Peyer's patch (tissue), 4 donors: Measurements from ENCODE around the gene PXDN. TPM values are rescaled to one million over a fixed set of nuclear protein-coding genes. Genes with fewer than 3 reads are reported as not detected.

ENCODE experiments used
- DNase-seq, 3 donors: peaks; one replicate each; pipeline ENCODE4 v3.0.0-alpha.2; 2017 to 2019
- H3K27ac ChIP-seq, 4 donors: fragments of 200-600 bp; sonication (generic); one replicate each; pipeline ENCODE4 v1.5.1; 2016 to 2019
- H3K27me3 ChIP-seq, 2 donors: fragments of 200-600 bp; sonication (generic); one replicate each; pipeline ENCODE4 v1.5.1; 2019
- H3K36me3 ChIP-seq, 3 donors: fragments of 200-600 bp; sonication (generic); one replicate each; pipeline ENCODE4 v1.5.1; 2016 to 2019
- H3K4me1 ChIP-seq, 4 donors: fragments of 200-600 bp; sonication (generic); one replicate each; pipeline ENCODE4 v1.5.1; 2016 to 2019
- H3K4me3 ChIP-seq, 4 donors: fragments of 200-600 bp; sonication (generic); 1 replicate in 3 of 4; 2 replicates in 1 of 4; pipeline ENCODE4 v1.5.1; 2016 to 2019; ENCODE audit warnings: mild to moderate bottlenecking in 1 of 4
- H3K9me3 ChIP-seq, 4 donors: fragments of 200-600 bp; sonication (generic); one replicate each; pipeline ENCODE4 v1.5.1; 2016 to 2019; ENCODE audit warnings: mild to moderate bottlenecking in 1 of 4
- CTCF ChIP-seq, 6 experiments: fragments of 450-650 bp in 4 of 6; fragments of 200-600 bp in 2 of 6; sonication (generic) in 1 of 6; IDR thresholded peaks; one replicate each; pipeline ENCODE4 v1.5.1; 2017 to 2019; ENCODE audit warnings: antibody characterized with exemption in 6 of 6, mild to moderate bottlenecking in 3 of 6, moderate library complexity in 1 of 6
- POLR2A ChIP-seq, 2 donors: fragments of 450-650 bp; IDR thresholded peaks; one replicate each; pipeline ENCODE4 v1.5.1; 2017; ENCODE audit warnings: antibody characterized with exemption in 2 of 2, mild to moderate bottlenecking in 2 of 2, moderate library complexity in 2 of 2
- total RNA-seq, 4 donors: library from RNA; depleted of rRNA; stranded (reverse); fragments of >200 nt; gene quantifications; one replicate each; pipeline ENCODE4 v1.1.0, GENCODE V29; 2016

PXDN gene
- total RNA-seq, 4 donors from 2014 or later: 7.5 to 148 (median 21.0) TPM

GRCh38 chr2:1715184-1716013 lies 28.9 kb downstream of the PXDN start:
- Histone ChIP-seq H3K27ac (peak overlapping the region in 3 of 4 donors; percentile 25 to 42 (median 35)), H3K9me3 (no peaks in the 10 kb centered on the region), H3K27me3 (no peaks in the 10 kb centered on the region), H3K4me1 (peaks cover 0 to 10% (median 0%) of the 10 kb centered on the region in 4 donors), H3K36me3 (no peaks in the 10 kb centered on the region), H3K4me3 (no peak overlapping the region)
- DNase-seq: no peak
- TF ChIP-seq POLR2A (IDR thresholded peaks at IDR 0.05): no peak
- no peak for TF ChIP-seq CTCF (IDR thresholded peaks at IDR 0.05)

GRCh38 chr2:1714291-1715064 lies 29.8 kb downstream of the PXDN start:
- no peak overlapping the region for H3K4me3 ChIP-seq
- DNase-seq: no peak
- no peaks in the 10 kb centered on the region for H3K9me3 ChIP-seq
- H3K36me3 ChIP-seq: no peaks in the 10 kb centered on the region
- peak overlapping the region in 1 of 4 donors; percentile 42 for H3K27ac ChIP-seq
- no peaks in the 10 kb centered on the region for H3K27me3 ChIP-seq
- TF ChIP-seq CTCF (IDR thresholded peaks at IDR 0.05): no peak
- no peak for TF ChIP-seq POLR2A (IDR thresholded peaks at IDR 0.05)
- peaks cover 0 to 10% (median 0%) of the 10 kb centered on the region in 4 donors for H3K4me1 ChIP-seq

GRCh38 chr2:1713839-1714236 lies 30.5 kb downstream of the PXDN start:
- H3K4me3 ChIP-seq: no peak overlapping the region
- no peaks in the 10 kb centered on the region for H3K9me3 ChIP-seq
- DNase-seq: no peak
- no peak overlapping the region for H3K27ac ChIP-seq
- H3K4me1 ChIP-seq: peaks cover 0 to 12% (median 0%) of the 10 kb centered on the region in 4 donors
- no peak for TF ChIP-seq CTCF (IDR thresholded peaks at IDR 0.05)
- TF ChIP-seq POLR2A (IDR thresholded peaks at IDR 0.05): no peak
- H3K27me3 ChIP-seq: no peaks in the 10 kb centered on the region
- no peaks in the 10 kb centered on the region for H3K36me3 ChIP-seq

- no peaks in the 10 kb centered on the region for H3K9me3 ChIP-seq
- H3K27ac ChIP-seq: no peak overlapping the region
- no peak for DNase-seq
- no peaks in the 10 kb centered on the region for H3K36me3 ChIP-seq
- no peak overlapping the region for H3K4me3 ChIP-seq
- H3K4me1 ChIP-seq: peaks cover 0 to 18% (median 0%) of the 10 kb centered on the region in 4 donors
- TF ChIP-seq CTCF (IDR thresholded peaks at IDR 0.05) (no peak), POLR2A (IDR thresholded peaks at IDR 0.05) (no peak)
- H3K27me3 ChIP-seq: no peaks in the 10 kb centered on the region
Measured at GRCh38 chr2:1713142-1713838, 31.0 kb downstream of the PXDN start.

GRCh38 chr2:1709946-1710560 lies 34.3 kb downstream of the PXDN start:
- DNase-seq: no peak
- Histone ChIP-seq H3K4me1 (peaks cover 0 to 22% (median 0%) of the 10 kb centered on the region in 4 donors), H3K4me3 (no peak overlapping the region), H3K27me3 (no peaks in the 10 kb centered on the region), H3K36me3 (no peaks in the 10 kb centered on the region), H3K27ac (no peak overlapping the region), H3K9me3 (no peaks in the 10 kb centered on the region)
- TF ChIP-seq POLR2A (IDR thresholded peaks at IDR 0.05): no peak
- no peak for TF ChIP-seq CTCF (IDR thresholded peaks at IDR 0.05)
